Ovary (tissue), 3 donors: ENCODE measurements around the gene MBOAT2.
"Not testable (repeated sequence)": the region's sequence is repeated elsewhere in the genome, so short reads cannot be mapped to it uniquely, and the experiment has no call there.

Experiments used
- POLR2A ChIP-seq: fragments of 450-650 bp; IDR thresholded peaks from one replicate; pipeline ENCODE4 v1.6.1; 2017; ENCODE audit warnings: antibody characterized with exemption, mild to moderate bottlenecking, moderate library complexity
- TF ChIP-seq, protein P1 (sequence below), 3 donors: fragments of 450-650 bp in 2 of 3; fragments of 200-600 bp in 1 of 3; IDR thresholded peaks; one replicate each; pipeline versions ENCODE4 v1.5.1 to v1.8.0; 2016 to 2022; ENCODE audit warnings: antibody characterized with exemption in 3 of 3, mild to moderate bottlenecking in 1 of 3
- donor health status: DM: no; HTN: no; CAD: no.

- TF ChIP-seq, protein P1, sequence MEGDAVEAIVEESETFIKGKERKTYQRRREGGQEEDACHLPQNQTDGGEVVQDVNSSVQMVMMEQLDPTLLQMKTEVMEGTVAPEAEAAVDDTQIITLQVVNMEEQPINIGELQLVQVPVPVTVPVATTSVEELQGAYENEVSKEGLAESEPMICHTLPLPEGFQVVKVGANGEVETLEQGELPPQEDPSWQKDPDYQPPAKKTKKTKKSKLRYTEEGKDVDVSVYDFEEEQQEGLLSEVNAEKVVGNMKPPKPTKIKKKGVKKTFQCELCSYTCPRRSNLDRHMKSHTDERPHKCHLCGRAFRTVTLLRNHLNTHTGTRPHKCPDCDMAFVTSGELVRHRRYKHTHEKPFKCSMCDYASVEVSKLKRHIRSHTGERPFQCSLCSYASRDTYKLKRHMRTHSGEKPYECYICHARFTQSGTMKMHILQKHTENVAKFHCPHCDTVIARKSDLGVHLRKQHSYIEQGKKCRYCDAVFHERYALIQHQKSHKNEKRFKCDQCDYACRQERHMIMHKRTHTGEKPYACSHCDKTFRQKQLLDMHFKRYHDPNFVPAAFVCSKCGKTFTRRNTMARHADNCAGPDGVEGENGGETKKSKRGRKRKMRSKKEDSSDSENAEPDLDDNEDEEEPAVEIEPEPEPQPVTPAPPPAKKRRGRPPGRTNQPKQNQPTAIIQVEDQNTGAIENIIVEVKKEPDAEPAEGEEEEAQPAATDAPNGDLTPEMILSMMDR (IDR thresholded peaks at IDR 0.05) = not testable (repeated sequence)
- TF ChIP-seq POLR2A = not testable (repeated sequence)
These were observed 40.0 kb upstream of the MBOAT2 start for GRCh38 chr2:9043491-9043890.
